Thoracic aorta (tissue), 2 donors: ENCODE results near the gene KRT3. TPM values are rescaled to one million over a fixed set of nuclear protein-coding genes. Genes with fewer than 3 reads are reported as not detected.

ENCODE experiments used
- ATAC-seq: fragments of 150-250 bp; one replicate; pipeline ENCODE4 v1.8.0; 2017; ENCODE audit warnings: low read depth; ENCODE audit not compliant: insufficient number of reproducible peaks, low FRiP score
- DNase-seq: peaks from one replicate; pipeline ENCODE4 v3.0.0-alpha.2; 2020; ENCODE audit warnings: low spot score
- H3K27ac ChIP-seq, 2 donors: fragments of 200-600 bp; sonication (generic); 1 replicate in 1 of 2; 2 replicates in 1 of 2; pipeline ENCODE4 v1.5.1; 2016; ENCODE audit warnings: mild to moderate bottlenecking in 2 of 2, moderate library complexity in 2 of 2
- H3K27me3 ChIP-seq: fragments of 200-600 bp; sonication (generic); replicated peaks from 2 replicates; pipeline ENCODE4 v1.6.0; 2016; ENCODE audit warnings: mild to moderate bottlenecking; ENCODE audit not compliant: insufficient read depth
- H3K36me3 ChIP-seq: fragments of 200-600 bp; sonication (generic); one replicate; pipeline ENCODE4 v1.5.1; 2016
- H3K4me1 ChIP-seq, 2 donors: fragments of 200-600 bp; sonication (generic); 1 replicate in 1 of 2; 2 replicates in 1 of 2; pipeline versions ENCODE4 v1.5.1 to v1.6.0; 2016; ENCODE audit warnings: low read depth in 2 of 2, mild to moderate bottlenecking in 1 of 2; ENCODE audit not compliant: control insufficient read depth in 1 of 2
- H3K4me3 ChIP-seq: fragments of 200-600 bp; sonication (generic); 2 replicates; pipeline ENCODE4 v1.5.1; 2016; ENCODE audit warnings: mild to moderate bottlenecking
- H3K9me3 ChIP-seq: fragments of 200-600 bp; sonication (generic); 2 replicates; pipeline ENCODE4 v1.5.1; 2016
- total RNA-seq, 2 donors: library from RNA; depleted of rRNA; stranded (reverse); fragments of >200 nt; gene quantifications; one replicate each; pipeline versions ENCODE4 v1.1.0 to v1.2.3, GENCODE V29; 2016
- TF ChIP-seq, protein P1 (sequence below): fragments of 200-600 bp; sonication (generic); IDR thresholded peaks from one replicate; pipeline ENCODE4 v1.5.1; 2019; ENCODE audit warnings: antibody characterized with exemption

The KRT3 gene
- total RNA-seq, 2 donors from 2014 or later = not detected

DNA sequence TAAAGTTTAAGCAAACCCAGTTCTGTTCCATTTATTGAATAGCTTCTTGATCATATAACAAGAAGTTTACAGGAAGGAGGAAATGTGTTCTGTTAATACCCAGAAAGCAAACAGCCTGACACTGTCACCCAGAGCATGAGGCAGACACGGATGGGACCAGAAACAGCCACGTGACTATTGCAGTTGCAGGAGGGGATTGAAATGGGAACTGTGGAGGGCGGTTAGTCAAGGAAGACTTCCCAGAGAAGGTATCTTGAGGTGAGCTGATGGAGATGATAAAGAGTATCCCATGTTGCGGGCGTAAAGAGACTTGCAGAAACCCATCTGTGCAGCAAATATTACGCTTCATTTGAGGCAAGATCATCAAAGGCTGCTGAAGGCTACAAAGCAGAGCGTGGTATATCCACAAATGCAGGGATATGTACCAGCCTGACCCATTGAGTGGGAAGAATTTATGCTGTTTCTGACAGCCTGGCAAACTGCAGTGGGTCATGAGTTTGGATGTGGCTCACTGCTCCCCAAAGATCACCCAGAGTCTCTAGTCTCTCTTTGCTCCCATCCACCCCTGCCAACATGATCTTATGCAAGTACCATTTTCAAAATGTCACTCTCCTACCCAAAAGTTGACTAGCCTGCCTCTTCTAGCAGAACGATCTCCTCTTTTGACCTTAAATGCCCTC, 39.5 kb downstream of the KRT3 start:
- peaks cover 7% of the 10 kb centered on the region for H3K9me3 ChIP-seq
- H3K4me3 ChIP-seq = no peak overlapping the region
- H3K36me3 ChIP-seq = no peaks in the 10 kb centered on the region
- no peaks in the 10 kb centered on the region for H3K4me1 ChIP-seq
- H3K27ac ChIP-seq = no peak overlapping the region
- no peaks in the 10 kb centered on the region for H3K27me3 ChIP-seq
- DNase-seq = no peak
- TF ChIP-seq, protein P1, sequence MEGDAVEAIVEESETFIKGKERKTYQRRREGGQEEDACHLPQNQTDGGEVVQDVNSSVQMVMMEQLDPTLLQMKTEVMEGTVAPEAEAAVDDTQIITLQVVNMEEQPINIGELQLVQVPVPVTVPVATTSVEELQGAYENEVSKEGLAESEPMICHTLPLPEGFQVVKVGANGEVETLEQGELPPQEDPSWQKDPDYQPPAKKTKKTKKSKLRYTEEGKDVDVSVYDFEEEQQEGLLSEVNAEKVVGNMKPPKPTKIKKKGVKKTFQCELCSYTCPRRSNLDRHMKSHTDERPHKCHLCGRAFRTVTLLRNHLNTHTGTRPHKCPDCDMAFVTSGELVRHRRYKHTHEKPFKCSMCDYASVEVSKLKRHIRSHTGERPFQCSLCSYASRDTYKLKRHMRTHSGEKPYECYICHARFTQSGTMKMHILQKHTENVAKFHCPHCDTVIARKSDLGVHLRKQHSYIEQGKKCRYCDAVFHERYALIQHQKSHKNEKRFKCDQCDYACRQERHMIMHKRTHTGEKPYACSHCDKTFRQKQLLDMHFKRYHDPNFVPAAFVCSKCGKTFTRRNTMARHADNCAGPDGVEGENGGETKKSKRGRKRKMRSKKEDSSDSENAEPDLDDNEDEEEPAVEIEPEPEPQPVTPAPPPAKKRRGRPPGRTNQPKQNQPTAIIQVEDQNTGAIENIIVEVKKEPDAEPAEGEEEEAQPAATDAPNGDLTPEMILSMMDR = no peak
- ATAC-seq = no peak

DNA sequence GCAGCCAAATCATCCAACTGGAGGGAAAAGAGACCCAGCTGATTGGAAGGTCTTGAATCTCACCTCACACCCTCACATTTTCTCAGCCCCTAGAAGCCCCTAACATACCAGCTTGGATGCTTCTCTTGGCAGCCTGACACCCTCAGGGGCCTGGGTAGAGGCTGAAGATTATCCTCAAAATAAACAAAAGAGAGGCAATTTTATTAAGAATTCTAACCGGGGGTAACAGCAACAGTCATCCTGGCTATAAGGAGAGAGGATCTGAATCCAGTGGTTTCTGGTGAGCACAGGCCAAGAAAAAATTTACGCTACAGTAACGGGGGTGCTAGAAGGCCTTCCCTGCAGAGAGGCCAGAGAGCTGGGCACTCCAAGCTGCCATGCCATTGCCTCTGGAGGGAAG, 40.4 kb downstream of the KRT3 start:
- no peaks in the 10 kb centered on the region for H3K27me3 ChIP-seq
- H3K4me3 ChIP-seq = no peak overlapping the region
- peaks cover 2% of the 10 kb centered on the region for H3K9me3 ChIP-seq
- no peaks in the 10 kb centered on the region for H3K36me3 ChIP-seq
- no peak overlapping the region for H3K27ac ChIP-seq
- TF ChIP-seq, protein P1 = no peak
- DNase-seq (no peak), ATAC-seq (no peak)
- no peaks in the 10 kb centered on the region for H3K4me1 ChIP-seq

DNA sequence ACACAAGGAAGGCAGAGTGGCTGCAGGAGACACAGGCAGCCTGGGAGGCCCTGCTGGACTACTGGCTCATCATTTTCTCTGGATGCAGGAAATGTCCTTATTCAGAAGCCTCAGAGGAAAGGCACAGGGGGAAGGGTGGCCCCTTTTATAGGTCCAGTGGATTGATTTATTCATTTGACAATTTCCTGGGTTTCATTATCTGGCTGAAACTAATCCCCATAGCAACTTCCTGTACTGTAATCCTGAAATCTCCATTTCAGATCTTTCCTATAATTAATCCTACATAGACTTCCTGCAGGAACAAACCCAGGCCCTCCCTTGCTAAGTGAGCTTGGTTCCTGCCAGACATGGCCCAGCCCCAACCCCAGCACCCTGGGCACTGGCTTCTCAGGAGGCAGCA, 41.8 kb downstream of the KRT3 start:
- DNase-seq (no peak), ATAC-seq (no peak)
- no peaks in the 10 kb centered on the region for H3K27me3 ChIP-seq
- H3K36me3 ChIP-seq = no peaks in the 10 kb centered on the region
- no peak overlapping the region for H3K27ac ChIP-seq
- no peaks in the 10 kb centered on the region for H3K9me3 ChIP-seq
- TF ChIP-seq, protein P1 = no peak
- H3K4me3 ChIP-seq = no peak overlapping the region
- no peaks in the 10 kb centered on the region for H3K4me1 ChIP-seq

DNA sequence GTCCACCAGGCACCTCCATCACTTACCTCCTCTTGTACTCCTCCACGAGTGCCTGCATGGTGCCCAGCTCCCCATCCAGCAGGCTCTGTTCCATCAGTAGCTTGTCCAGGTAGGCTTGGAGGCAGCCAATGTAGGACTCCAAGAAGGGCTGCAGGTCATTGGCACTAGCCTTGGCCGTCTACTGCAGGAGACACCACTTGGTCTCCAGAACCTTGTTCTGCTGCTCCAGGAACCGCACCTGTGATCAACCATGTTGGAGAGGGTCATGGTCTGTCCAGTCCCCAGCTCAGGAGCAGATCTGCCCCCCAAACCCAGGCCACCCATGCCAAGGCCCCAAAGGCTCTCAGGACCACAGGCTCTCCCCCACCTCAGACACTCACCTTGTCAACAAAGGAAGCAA, 42.6 kb downstream of the KRT3 start:
- Histone ChIP-seq H3K27ac (no peak overlapping the region), H3K9me3 (no peaks in the 10 kb centered on the region), H3K27me3 (no peaks in the 10 kb centered on the region), H3K36me3 (no peaks in the 10 kb centered on the region), H3K4me3 (no peak overlapping the region), H3K4me1 (no peaks in the 10 kb centered on the region)
- DNase-seq (no peak), ATAC-seq (no peak)
- TF ChIP-seq, protein P1 = no peak

DNA sequence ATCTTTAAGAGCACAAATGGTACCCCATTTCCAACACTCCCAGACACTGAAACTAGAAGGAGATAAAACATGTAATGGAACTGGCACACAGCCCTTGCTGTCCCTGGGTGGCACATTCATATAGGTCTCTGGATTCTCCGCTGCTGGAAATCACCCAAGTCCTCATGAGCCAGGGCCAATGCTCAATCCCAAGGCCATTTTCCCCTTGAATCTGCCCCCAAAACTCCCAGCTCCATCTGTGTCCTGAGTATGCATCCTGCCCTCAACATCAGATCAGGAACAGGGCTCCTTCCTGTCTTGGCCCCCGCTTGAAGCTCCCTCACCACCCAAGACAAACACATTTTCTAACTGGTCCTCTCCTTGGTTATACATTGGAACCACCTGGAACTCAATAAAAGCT, 43.4 kb downstream of the KRT3 start:
- TF ChIP-seq, protein P1 = no peak
- no peak for ATAC-seq
- H3K27me3 ChIP-seq = no peaks in the 10 kb centered on the region
- no peaks in the 10 kb centered on the region for H3K36me3 ChIP-seq
- H3K27ac ChIP-seq = no peak overlapping the region
- no peaks in the 10 kb centered on the region for H3K4me1 ChIP-seq
- no peaks in the 10 kb centered on the region for H3K9me3 ChIP-seq
- no peak overlapping the region for H3K4me3 ChIP-seq
- DNase-seq = no peak
